ENCODE data around the gene RFX1.

DNA sequence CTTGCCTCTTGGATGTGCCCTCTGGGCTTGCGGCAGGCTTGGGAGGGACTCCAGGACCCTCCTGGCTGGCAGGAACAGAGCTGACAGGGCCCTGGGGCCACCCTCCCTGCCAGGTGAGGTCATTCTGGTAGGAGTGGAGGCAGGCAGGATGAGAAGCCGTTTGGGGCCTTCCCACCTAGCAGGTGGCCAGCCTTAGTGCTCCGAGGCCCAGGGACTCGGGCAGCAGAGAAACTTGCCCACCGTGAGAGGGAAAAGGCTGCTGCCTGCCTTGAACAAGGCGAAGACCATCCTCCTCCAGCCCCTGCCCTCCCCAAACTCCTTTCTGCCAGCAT, 8.5 kb downstream of the RFX1 start:
- TF ChIP-seq, protein P1, sequence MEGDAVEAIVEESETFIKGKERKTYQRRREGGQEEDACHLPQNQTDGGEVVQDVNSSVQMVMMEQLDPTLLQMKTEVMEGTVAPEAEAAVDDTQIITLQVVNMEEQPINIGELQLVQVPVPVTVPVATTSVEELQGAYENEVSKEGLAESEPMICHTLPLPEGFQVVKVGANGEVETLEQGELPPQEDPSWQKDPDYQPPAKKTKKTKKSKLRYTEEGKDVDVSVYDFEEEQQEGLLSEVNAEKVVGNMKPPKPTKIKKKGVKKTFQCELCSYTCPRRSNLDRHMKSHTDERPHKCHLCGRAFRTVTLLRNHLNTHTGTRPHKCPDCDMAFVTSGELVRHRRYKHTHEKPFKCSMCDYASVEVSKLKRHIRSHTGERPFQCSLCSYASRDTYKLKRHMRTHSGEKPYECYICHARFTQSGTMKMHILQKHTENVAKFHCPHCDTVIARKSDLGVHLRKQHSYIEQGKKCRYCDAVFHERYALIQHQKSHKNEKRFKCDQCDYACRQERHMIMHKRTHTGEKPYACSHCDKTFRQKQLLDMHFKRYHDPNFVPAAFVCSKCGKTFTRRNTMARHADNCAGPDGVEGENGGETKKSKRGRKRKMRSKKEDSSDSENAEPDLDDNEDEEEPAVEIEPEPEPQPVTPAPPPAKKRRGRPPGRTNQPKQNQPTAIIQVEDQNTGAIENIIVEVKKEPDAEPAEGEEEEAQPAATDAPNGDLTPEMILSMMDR (IDR thresholded peaks at IDR 0.05; ENCODE audit: low read length): no peak
- TF ChIP-seq EZH2phosphoT487 (IDR thresholded peaks at IDR 0.05; ENCODE audit: low read length): no peak

Measured in MM.1S (cell line).